ENCODE measurements around the gene ABR.
"Not testable (repeated sequence)": the region's sequence is repeated elsewhere in the genome, so short reads cannot be mapped to it uniquely, and the experiment has no call there.

ABR gene

DNA sequence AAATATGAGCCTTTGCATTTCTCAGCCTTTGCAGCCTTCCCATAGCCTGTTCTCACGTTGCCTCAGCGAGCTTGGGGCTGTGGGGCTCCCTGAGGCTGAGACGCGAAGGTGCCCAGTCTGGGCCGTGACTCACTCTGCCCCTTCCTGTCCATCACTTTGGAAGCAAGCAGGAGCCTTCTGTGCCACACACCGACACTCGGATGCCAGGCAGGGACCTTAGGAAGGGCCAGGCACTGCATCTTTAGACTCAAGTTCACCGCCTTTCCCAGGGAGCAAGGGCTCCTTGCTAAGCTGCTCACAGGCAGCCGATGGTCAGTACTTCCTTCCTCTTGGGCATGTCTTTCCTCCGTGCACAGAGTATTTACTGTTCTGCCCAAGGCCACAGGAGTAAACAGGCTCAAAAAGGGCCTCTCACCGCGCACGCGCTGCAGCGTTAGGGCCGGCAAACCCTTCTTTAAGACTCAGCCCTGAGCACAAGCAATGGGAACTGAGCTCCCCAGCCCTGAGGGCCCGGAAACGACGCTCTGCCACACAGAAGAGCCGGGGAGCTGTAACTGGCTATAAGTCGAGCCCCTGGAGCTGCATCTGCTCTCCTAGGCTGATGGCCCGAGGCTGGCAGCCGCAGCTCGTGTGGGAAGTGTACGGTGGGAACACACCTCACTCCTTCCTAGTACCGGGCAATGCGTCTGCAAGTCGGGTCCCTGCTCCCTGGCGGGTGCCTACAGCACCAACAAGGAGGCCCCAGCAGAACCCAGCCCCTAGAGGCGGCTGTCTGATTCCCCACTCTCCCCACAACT lies 175.6 kb downstream of the ABR start:
- no peak for DNase-seq

DNA sequence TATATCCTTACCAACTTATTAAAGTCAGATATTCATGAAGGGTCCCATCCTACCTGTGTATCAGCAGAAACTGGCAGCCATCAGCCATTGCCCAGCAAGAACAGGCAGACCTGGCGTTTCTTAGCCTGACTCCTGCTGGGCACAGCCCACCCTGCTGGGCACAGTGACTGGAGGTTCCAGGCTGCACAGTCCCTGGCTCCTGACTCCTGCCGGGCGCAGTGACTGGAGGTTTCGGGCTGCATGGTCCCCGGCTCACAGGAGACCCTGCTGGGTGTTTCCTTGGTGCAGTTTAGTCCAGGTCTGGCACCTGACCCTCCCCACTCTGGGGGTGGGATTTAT lies 176.2 kb downstream of the ABR start:
- no peak for DNase-seq

DNA sequence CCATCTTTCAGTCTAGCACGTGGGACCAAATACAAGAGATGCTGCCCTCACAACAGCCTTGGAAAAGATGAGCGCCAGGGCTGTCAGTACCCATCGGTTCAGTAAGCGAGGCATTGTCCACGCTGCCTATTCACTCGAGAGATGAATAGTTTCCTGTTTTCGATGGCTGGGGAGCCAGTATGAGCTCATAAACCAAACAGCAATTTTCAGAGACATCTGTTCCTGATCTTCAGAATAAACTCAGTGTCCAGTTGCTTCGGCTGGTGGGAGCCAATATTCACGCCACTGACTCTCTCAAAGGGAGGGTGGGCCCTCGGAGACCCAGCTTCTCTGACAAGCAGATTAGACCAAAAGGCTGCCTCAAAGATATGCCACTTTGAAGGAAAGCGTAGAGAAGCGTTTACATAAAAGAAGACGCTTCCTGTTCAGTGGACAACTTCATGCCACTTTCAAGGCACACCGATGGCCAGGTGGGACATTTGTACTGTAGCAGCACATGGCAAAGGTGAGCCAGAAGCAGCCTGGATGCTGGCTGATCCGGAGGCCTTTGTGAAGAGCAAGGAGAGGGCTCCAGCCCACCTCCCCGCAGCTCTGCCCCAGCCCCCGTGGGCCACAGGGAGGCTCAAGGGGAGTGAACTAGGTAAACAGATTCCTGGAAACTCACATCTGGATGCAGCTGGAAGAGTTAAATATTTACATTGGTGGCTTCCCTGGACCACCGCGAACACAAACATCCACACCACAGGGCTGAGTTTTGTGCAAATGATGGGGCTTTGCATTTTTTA lies 176.8 kb downstream of the ABR start:
- DNase-seq, result no peak

DNA sequence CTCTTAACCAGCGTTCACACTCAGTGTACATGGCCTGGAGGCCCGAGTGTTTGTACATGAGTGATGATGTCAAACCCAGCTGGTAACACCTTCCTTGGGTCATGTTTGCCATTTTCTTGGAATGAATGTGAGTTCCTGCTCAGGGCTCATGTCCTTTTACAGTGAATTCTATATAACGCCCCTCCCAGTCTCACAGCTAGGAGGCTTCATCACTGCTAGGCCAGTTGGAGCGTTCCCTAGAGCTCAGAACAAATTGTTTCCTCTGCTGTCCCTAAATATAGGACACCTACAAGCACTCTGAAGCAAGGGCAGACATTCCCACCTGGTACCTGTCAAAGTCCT lies 177.4 kb downstream of the ABR start:
- DNase-seq, result no peak

DNA sequence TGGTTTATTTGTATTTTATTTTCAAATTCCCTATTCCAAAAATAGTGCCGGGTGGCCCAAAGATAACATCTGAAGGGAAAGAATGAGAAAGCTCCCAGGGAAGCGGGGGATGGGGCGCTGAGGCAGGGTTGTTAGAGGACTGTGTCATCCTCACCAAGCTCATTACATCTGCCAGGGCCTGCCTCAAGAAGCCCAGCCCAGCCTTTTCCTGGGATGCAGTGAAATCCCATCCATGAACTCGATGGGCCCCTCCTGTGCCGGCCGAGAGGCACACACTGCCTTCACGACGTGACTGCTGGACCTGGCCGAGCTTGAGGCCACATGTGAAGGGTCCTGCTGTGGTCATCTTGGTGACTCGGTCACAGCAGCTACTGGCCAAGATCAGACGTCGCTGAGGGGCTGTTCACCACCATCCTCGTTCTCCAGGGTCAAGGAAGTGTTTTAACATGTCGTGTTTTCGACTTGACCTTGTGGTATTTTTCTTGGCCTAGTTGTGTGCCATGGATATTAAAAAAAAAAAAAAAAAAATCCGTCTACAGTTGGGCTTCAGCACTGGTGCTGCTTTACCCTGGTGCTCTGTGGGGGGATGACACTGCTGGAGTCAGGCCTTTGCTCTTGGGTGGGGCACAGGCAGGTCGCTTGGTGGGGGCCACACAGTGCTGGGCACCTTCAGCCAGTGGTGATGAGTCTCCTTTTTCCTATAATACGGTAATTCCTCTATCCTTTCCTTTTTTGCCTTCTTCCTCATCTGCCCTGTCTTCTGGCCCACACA lies 178.0 kb downstream of the ABR start:
- DNase-seq, result no peak

DNA sequence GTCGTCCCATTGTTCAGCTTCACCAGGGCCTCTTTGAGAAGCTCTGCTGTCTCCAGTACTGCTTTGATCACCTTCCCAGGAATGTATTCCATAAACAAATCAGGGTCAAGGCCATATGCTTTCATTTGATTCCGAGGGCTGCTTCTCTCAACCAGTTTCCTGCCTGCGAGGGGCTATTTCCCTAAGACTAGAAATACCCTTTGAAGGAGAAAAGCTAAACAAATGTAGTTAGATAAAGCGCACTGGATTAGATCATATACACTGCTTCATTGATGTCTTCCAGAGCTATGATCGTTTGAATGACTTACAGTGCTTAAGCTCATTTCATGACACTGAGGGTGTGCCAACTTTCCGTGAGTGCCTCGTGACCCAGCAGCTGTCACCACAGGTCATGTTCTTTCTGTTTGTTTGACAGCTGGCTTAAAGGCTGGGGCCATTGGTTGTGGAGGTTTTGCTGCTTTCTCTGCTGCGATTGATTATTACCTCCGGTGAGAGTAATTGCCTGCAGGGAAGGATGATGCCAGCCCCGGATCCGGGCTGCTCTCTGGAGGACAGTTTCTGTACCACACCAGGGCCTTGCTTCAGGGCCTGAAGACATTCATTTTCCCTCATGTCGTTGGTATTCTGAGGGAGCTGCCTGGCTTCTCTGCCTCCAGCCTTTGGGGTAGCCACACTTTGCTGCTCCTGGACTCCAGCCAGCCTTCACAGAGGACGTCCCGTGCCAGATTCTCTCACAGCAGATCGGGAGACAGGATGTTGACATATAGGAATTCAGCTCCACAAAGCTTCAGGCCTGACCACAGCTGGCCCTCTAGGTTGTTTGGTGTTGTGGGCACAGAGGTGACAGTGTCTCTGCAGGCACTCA lies 179.0 kb downstream of the ABR start:
- no peak for DNase-seq

DNA sequence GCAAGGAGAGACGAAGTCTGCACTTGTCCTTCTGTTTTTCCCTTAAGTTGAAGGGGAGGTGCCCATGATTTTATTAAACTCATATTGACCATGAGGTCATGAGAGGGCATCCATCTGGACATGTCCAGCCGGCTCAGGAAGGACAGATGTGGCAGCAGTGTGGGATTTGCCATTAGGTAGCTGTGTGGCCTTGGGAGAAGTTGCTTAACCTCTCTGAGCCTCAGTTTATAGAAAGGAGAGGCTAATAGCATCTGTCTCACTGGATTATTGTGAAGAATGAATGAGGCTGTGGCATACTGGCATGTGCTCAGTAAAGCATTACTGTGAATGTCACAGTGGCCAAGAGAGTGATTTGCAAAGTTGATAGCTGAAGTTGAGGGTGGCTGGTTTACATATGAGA lies 181.7 kb downstream of the ABR start:
- no peak for DNase-seq

DNA sequence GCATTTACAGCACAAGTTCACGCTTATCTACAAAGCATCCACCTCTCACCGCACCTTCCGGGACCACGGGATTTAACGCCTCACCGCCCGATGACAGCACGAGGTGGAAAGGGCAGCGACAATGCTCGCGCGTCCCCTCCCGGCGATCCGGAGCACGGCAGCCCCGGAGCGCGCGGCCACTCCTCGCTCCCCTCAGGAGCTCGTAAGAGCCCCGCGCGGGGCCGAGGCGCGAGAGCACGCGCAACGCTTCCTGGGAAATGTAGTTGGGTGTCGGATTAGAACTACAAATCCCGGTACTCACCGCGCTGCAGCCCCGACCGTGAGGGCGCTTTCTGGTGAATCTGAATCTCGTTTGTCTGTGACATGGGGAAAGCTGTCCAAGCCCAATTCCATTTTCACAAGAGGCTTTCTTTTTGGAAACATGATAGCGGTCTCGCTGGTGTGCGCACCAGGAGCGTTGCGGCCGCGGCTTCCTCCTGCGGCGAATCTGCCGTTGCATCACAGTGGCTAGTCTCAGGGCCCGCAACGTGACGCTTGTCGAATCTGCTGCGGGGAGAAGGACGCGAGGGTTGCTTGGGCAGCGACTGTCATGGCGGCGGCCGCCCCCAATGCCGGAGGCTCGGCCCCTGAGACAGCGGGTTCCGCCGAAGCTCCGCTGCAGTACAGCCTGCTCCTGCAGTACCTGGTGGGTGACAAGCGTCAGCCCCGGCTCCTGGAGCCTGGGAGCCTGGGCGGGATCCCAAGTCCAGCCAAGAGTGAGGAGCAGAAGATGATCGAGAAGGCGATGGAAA lies 183.0 kb downstream of the ABR start, which contains the start of gene TIMM22:
TIMM22 (plus strand) TSS at position 576 of the 791 bp plus-strand sequence; CDS start at position 590, 14 bp downstream.
- peak; percentile 94 for DNase-seq

DNA sequence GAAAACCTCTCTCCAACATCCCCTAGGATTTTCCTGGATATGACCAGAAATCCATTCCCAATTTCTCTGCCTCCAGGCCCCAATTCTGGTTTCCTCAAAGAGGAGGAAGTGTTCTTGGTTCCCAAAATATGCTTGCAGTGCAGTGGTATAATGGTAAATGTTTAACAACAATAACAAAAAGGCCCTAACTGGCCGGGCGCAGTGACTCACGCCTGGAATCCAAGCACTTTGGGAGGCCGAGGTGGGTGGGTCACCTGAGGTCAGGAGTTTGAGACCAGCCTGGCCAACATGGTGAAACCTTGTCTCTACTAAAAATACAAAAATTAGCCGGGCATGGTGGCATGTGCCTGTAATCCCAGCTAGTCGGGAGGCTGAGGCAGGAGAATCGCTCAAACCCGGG lies 184.5 kb downstream of the ABR start:
- DNase-seq, result not testable (repeated sequence)

DNA sequence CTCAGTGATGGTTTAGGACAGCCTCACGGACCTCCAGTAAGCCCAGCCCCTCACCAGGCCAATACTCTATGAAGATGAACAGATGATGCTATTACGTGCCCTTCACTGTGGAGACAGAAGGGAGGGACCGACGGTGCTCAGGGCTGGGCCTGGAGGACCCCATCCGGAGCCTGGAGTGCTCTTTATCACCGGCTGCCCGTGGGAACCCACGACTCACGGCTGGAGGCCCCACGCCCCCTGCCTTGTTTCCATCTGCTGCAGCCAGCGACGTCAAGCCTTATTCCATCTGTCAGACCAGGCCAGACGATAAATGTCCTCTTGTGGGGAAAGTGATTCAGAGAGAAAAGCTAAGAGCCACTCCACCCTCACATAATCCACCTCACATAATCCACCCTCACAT lies 186.8 kb downstream of the ABR start:
- no peak for DNase-seq

DNA sequence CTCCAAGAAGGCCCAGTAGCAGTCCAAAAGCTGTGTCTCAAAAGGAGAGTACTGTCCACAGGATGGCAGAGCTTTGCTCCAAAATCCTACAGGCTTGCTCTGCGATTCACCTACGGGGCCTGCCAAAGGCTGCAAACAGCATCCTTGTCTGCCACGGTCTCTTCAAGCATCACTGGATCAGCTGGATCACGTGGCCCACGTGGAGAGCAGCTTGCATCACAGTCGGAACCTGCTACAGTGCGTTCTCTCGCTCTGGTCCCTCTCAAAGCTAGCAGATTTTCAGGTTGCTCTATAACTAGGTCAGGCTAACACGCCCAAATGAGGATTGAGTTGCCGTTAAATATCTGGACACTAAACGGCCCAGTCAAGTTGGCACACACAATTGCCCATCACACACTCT lies 191.2 kb downstream of the ABR start:
- no peak for DNase-seq

DNA sequence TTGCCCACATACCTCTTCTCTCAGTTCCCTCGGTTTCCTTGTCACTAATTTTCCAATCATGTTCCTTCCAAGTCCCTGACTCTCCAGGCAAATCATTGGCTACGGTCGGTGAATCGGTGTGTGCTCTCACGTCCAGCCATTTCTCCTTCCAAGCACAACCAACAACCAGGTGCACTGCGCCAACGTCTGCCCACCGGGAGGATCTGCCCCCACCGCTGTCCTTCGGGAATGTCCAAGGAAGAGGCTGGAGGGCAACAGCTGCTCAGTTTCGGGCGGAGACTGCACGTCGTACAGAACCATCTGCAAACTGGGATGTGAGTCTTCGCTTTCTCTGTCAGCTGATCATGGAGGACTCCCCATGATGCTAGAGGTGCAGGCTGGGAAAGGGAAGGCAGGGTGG lies 191.8 kb downstream of the ABR start:
- DNase-seq, result no peak

DNA sequence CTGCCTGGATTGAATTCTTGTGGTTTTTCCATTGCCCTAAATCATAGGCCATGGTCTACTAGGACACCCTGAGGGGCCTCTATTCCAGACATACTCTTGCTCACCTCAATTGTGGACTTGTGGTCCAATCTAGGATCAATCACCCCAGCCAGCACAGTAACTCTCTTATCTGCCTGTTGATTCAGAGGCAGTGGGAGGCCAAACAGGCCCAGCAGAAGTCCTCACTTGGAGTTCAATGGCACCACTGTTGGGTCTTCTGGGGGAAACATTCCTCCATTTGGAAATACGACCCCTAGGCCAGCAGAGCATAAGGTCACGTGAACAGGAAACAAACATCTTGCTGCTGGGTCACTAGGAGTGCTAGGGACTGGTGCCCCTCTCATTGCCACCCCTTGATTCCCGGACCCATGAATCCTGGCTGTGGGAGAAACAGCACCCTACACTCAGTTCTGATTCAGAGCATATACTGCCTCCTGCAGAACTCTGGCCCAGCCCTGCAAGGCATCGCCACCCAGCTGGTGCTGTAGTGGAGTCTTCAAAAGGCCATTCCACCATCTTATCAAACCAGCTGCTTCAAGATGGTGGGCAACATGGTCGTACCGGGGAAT lies 193.4 kb downstream of the ABR start:
- DNase-seq, result no peak

DNA sequence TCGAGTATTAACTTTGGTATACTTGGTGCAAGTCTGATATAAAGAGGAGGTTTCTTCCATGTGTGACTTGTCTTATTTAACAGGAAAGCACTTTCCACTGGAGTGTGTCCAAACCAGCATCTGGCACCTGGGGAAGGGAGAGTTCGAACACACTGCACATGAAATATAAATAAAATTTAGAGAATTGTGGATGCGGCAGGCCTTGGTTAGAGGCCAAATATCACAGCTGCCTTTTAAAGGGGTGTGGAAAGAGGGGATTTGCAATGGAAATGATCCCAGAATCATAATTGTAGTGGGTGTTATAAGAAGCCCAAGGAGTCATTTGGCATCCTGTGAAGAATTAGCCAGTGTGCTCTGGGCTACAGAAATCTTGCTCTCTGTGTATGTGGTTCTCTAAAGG lies 195.9 kb downstream of the ABR start:
- no peak for DNase-seq

DNA sequence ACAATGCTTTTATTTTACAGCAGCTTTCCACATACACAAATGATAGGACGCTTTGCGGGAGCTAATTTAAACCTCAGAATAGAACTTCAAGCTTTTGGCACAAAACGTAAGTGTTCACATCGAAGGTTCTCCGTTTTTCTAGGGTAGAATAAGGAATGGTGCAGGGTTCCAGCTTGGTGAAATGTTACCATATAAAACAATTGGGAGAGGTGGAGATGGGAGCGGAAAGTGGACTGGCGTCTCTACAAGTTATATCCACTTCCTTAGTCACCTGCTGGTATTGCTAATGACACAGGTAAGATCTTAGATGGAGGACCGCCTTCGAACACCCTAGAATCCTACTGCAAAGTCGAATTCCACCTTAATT lies 198.5 kb downstream of the ABR start:
- DNase-seq, result no peak

DNA sequence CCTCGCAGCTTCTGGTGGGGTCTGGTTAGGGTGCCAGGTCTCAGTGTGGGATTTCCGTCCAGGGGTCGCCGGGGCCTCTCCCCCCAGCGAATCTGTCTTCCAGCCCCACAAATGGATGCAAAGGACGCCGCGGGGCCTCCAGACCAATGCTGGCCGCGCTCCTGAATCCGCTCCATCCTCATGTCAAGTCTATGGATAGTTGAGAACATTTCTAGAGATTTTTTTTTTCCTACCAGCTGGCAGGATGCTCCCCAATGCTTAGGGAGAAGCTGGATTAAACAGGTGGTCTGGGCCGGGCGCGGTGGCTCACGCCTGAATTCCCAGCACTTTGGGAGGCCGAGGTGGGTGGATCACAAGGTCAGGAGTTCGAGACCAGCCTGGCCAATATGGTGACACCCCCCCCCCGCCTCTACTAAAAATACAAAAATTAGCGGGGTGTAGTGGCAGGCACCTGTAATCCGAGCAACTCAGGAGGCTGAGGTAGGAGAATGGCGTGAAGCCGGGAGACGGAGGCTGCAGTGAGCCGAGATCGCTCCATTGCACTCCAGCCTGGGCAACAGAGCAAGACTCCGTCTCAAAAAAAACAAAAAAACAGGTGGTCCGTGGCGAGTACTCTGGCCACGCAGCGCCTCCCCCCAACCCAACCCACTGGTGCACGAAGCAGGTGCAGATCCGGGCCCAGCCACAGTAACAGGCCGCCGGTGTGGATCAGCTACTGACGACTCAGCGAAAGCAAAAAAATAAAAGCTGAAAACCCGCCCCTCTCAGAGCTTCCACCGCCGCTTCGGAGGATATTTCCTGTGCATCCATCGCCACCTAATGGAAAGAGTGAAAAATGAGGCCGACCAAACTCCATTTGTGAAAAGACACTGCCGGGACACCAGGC lies 199.1 kb downstream of the ABR start:
- peak; percentile 85 for DNase-seq

DNA sequence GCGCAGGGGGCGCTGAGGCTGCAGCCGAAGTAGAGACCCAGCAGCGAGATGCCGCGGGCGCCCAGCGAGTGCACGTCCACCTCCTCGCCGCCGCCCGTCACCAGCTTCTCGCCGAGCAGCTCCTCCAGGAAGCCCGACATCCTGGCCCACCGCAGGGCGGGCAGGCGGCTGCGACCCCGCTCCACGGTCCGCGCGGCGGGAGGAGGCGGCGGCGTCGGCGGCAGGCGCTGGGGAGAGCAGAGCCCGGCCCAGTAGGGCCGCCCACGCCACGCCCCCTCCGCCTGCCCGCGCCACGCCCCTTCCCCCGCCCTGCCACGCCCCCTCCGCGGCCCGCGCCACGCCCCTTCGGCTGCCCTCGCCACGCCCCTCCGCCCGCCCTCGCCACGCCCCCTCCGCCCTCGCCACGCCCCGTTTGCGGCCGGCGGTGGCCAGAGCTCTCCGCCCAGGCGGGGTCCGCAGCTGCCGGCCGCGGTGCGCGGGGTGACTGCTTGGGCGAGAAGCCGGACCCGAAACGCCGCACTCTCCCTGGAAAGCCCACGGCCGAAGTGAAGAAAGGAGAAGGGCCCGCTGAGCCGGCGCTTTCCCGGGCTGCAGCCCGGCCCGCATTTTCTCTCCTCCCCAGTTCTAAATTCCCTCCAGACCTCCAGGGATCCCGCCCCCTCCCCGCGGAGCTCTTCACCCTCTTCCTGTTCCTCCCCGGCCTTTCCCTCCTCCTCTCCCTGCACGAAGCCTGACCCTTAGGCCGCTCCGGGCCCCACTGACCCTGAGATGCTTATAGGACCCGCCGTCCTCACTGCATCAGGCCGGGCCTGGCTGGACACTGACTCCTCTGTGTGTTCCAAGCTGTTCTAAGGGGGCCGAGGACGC lies 200.0 kb downstream of the ABR start, which contains the start of gene NXN:
NXN (minus strand) TSS at position 238 of the 867 bp plus-strand sequence.
- DNase-seq, result peak; percentile 80

DNA sequence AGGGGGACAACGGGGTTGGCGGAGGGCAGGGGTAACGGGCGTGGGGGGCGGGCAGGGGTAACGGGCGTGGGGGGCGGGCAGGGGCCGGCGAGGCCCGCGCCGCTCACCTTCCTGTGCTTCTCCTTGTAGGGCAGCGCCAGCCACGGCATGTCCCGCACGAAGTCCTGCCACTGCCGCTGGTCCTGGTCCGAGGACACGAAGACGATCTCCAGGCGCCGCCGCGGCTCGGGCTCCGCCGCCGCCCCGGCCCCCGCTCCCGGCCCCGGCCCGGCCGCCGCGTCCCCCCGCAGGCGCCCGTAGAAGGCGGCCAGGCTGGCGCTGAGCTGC lies 200.6 kb downstream of the ABR start:
- DNase-seq, result no peak

All from CD4-positive, alpha-beta T cell treated with Interleukin-15 for 1 hour (primary cell).